Esophagus muscularis mucosa (tissue), 4 donors: Measurements from ENCODE around the gene CCDC83.

Experiments
- CTCF ChIP-seq, 3 experiments: fragments of 200-600 bp in 2 of 3; fragments of 450-650 bp in 1 of 3; sonication (generic) in 2 of 3; IDR thresholded peaks; one replicate each; pipeline ENCODE4 v1.5.1; 2017 to 2019; ENCODE audit warnings: antibody characterized with exemption in 3 of 3, mild to moderate bottlenecking in 2 of 3, moderate library complexity in 1 of 3
- EP300 ChIP-seq: sonication (generic); formaldehyde crosslinking; IDR thresholded peaks from one replicate; pipeline ENCODE4 v1.6.1; 2017; ENCODE audit warnings: antibody characterized with exemption
- POLR2A ChIP-seq: fragments of 450-650 bp; IDR thresholded peaks from one replicate; pipeline ENCODE4 v1.6.1; 2017; ENCODE audit warnings: antibody characterized with exemption, moderate library complexity, mild to moderate bottlenecking, low read depth
- POLR2AphosphoS5 ChIP-seq, 2 donors: sonication (generic); formaldehyde crosslinking; IDR thresholded peaks; one replicate each; pipeline ENCODE4 v1.6.1; 2017; ENCODE audit warnings: antibody characterized with exemption in 2 of 2

- no peak for TF ChIP-seq POLR2AphosphoS5 (IDR thresholded peaks at IDR 0.05)
- TF ChIP-seq CTCF (IDR thresholded peaks at IDR 0.05), result no peak
- no peak for TF ChIP-seq EP300
- TF ChIP-seq POLR2A, result no peak
These were observed 39.8 kb upstream of the CCDC83 start for GRCh38 chr11:85815186-85815931.
